Naive B cell (primary cell): Measurements from ENCODE around the gene RNASEH2B. TPM values are rescaled to one million over a fixed set of nuclear protein-coding genes. Genes with fewer than 3 reads are reported as not detected.

Source experiments
- ATAC-seq, 2 donors: fragments of 150-1000 bp; cut with Tn5 transposase; 2 replicates each; pipeline ENCODE4 v1.10.0; 2021; ENCODE audit warnings: low read depth in 2 of 2, mild to moderate bottlenecking in 2 of 2, moderate library complexity in 2 of 2
- DNase-seq: peaks from one replicate; pipeline ENCODE4 v3.0.0; 2022
- H3K27ac Mint-ChIP-seq, 6 donors: one replicate each; pipeline ENCODE4 v1.8.0; 2020 to 2022; ENCODE audit warnings: mild to moderate bottlenecking in 6 of 6, mixed read lengths in 6 of 6, moderate library complexity in 5 of 6, inconsistent platforms in 2 of 6
- H3K27me3 Mint-ChIP-seq, 3 donors: one replicate each; pipeline ENCODE4 v1.8.0; 2021 to 2022; ENCODE audit warnings: mixed read lengths in 3 of 3, mild to moderate bottlenecking in 1 of 3
- H3K36me3 Mint-ChIP-seq, 2 donors: one replicate each; pipeline ENCODE4 v1.8.0; 2020 to 2022; ENCODE audit warnings: mixed read lengths in 2 of 2, inconsistent platforms in 1 of 2, mild to moderate bottlenecking in 1 of 2
- H3K4me1 Mint-ChIP-seq, 3 donors: one replicate each; pipeline ENCODE4 v1.8.0; 2020 to 2022; ENCODE audit warnings: mixed read lengths in 3 of 3, inconsistent platforms in 1 of 3, mild to moderate bottlenecking in 1 of 3, moderate library complexity in 1 of 3
- H3K4me3 Mint-ChIP-seq, 8 donors: one replicate each; pipeline ENCODE4 v1.8.0; 2020 to 2022; ENCODE audit warnings: mild to moderate bottlenecking in 8 of 8, mixed read lengths in 8 of 8, moderate library complexity in 8 of 8, inconsistent platforms in 2 of 8
- H3K9me3 Mint-ChIP-seq, 7 donors: one replicate each; pipeline ENCODE4 v1.8.0; 2020 to 2022; ENCODE audit warnings: mixed read lengths in 7 of 7, mild to moderate bottlenecking in 5 of 7, inconsistent platforms in 2 of 7, moderate library complexity in 1 of 7
- polyA plus RNA-seq, 6 donors: library from polyadenylated mRNA; unstranded; fragments of 300-500 nt; fragmentation: Illumina TruSeq; gene quantifications; one replicate each; pipeline ENCODE4 v1.2.3, GENCODE V29; 2021; ENCODE audit warnings: low read depth in 6 of 6

RNASEH2B gene
- polyA plus RNA-seq, 6 donors from 2014 or later = 169 to 257 (median 216) TPM

DNA sequence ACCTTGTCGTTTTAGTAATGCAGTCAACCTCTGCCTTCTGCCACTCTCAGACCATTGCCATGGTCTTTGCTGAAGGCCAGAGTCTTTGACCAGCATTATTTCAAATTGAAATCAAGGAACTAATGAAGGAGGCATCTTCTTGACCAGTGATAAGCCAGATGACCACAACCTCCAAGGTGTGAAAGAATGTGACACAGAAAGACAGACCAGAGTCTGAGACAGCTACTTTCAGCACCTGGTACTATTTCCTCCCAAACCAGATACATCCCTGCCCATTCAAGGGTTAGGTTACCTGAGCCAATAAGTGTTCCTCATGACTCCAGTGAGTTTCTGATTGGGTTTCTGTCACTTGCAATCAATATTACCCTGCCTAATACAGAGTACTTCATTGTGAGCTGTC lies 20.3 kb upstream of the RNASEH2B start:
- H3K9me3 Mint-ChIP-seq = no peaks in the 10 kb centered on the region
- peaks cover 0 to 4% of the 10 kb centered on the region in 2 donors for H3K36me3 Mint-ChIP-seq
- H3K4me1 Mint-ChIP-seq = peaks cover 49 to 70% (median 56%) of the 10 kb centered on the region in 3 donors
- peak overlapping the region in 1 of 8 donors; percentile 53 for H3K4me3 Mint-ChIP-seq
- DNase-seq (no peak), ATAC-seq (no peak)
- peak overlapping the region in 2 of 6 donors; percentile 2 to 70 for H3K27ac Mint-ChIP-seq
- H3K27me3 Mint-ChIP-seq = no peaks in the 10 kb centered on the region

DNA sequence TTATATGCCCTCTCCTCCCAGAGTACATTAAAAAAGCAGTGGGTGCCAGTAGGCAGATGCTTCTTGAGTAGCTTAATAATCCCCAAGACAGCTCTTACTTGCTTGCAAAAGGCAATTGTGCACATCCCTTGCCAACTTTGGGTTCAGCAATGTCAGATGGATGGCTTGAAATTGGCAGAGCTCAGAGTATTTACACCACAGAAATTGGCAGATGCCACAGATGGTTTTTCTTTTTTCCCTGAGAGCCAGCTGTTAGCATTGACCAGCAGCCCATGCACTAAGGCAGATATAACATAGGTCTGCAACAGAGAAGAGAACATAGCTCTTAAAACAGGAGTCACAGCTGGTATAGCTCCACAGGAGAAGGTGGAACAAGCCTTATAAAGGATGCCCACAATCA lies 18.4 kb upstream of the RNASEH2B start:
- DNase-seq (no peak), ATAC-seq (no peak)
- peaks cover 0 to 3% (median 0%) of the 10 kb centered on the region in 7 donors for H3K9me3 Mint-ChIP-seq
- H3K4me1 Mint-ChIP-seq = peaks cover 50 to 74% (median 63%) of the 10 kb centered on the region in 3 donors
- H3K36me3 Mint-ChIP-seq = peaks cover 0 to 4% of the 10 kb centered on the region in 2 donors
- H3K27me3 Mint-ChIP-seq = no peaks in the 10 kb centered on the region
- H3K27ac Mint-ChIP-seq = peak overlapping the region; percentile 53 to 97 (median 89)
- peak overlapping the region in 6 of 8 donors; percentile 40 to 93 (median 82) for H3K4me3 Mint-ChIP-seq

DNA sequence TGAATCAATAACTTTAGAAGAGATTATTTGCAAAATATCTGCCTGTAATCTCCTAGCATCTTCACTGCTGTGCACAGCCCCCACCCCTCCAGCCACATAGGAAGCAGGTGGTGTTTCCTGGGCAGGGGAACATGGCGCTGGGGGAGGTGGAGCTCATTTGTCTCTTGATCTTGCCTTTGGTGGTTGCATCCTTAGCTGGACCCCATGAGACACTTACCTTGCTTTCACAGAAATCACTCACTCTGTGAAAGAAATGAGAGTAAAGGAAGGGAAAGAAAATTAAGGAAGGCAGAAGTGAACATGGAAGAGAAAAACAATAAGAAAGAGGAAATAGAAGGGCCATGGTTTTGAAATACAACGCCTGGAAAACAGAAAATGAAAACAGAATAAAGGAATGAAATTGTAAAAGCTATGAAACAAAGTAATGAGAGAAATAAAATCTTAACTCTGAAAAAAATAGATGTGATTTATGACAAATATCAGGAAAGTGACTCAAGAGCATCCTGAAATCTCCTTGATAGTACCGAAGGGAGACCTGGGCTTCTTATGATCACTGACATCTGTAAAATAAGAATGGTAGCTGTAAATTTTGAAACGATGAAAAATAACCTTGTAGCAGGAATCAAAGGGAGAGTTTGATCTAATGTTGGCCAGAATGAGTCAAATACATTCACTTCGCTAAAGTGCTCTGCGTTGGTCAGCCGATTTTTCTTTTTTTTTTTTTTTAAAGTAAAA lies 17.2 kb upstream of the RNASEH2B start:
- peaks cover 0 to 4% of the 10 kb centered on the region in 2 donors for H3K36me3 Mint-ChIP-seq
- H3K27me3 Mint-ChIP-seq = no peaks in the 10 kb centered on the region
- peak; percentile 60 for DNase-seq
- ATAC-seq = peak; percentile 80 to 83
- H3K27ac Mint-ChIP-seq = peak overlapping the region; percentile 88 to 97 (median 92)
- peak overlapping the region; percentile 69 to 93 (median 82) for H3K4me3 Mint-ChIP-seq
- peaks cover 39 to 71% (median 55%) of the 10 kb centered on the region in 3 donors for H3K4me1 Mint-ChIP-seq
- H3K9me3 Mint-ChIP-seq = peaks cover 0 to 3% (median 0%) of the 10 kb centered on the region in 7 donors

- no peaks in the 10 kb centered on the region for H3K27me3 Mint-ChIP-seq
- DNase-seq (peak; percentile 56), ATAC-seq (peak; percentile 67 to 68)
- peak overlapping the region; percentile 76 to 92 (median 90) for H3K27ac Mint-ChIP-seq
- H3K4me1 Mint-ChIP-seq = peaks cover 39 to 74% (median 58%) of the 10 kb centered on the region in 3 donors
- peaks cover 0 to 3% (median 0%) of the 10 kb centered on the region in 7 donors for H3K9me3 Mint-ChIP-seq
- peak overlapping the region; percentile 71 to 88 (median 78) for H3K4me3 Mint-ChIP-seq
- H3K36me3 Mint-ChIP-seq = peaks cover 0 to 4% of the 10 kb centered on the region in 2 donors
These were observed 16.3 kb upstream of the RNASEH2B start for GRCh38 chr13:50893211-50893852.

GRCh38 chr13:50894012-50894411 lies 15.6 kb upstream of the RNASEH2B start:
- H3K27ac Mint-ChIP-seq = peak overlapping the region in 4 of 6 donors; percentile 84 to 92 (median 89)
- peak overlapping the region in 3 of 8 donors; percentile 40 to 80 (median 79) for H3K4me3 Mint-ChIP-seq
- peaks cover 38 to 72% (median 59%) of the 10 kb centered on the region in 3 donors for H3K4me1 Mint-ChIP-seq
- peaks cover 0 to 3% (median 0%) of the 10 kb centered on the region in 7 donors for H3K9me3 Mint-ChIP-seq
- ATAC-seq (no peak), DNase-seq (no peak)
- no peaks in the 10 kb centered on the region for H3K27me3 Mint-ChIP-seq
- peaks cover 0 to 4% of the 10 kb centered on the region in 2 donors for H3K36me3 Mint-ChIP-seq

GRCh38 chr13:50894504-50894903 lies 15.1 kb upstream of the RNASEH2B start:
- ATAC-seq (no peak), DNase-seq (no peak)
- Mint-ChIP-seq H3K9me3 (peaks cover 0 to 3% (median 0%) of the 10 kb centered on the region in 7 donors), H3K4me1 (peaks cover 34 to 68% (median 57%) of the 10 kb centered on the region in 3 donors), H3K27me3 (no peaks in the 10 kb centered on the region), H3K36me3 (peaks cover 0 to 4% of the 10 kb centered on the region in 2 donors), H3K27ac (peak overlapping the region in 1 of 6 donors; percentile 89), H3K4me3 (peak overlapping the region in 3 of 8 donors; percentile 2 to 66 (median 18))

GRCh38 chr13:50898338-50898737 lies 11.3 kb upstream of the RNASEH2B start:
- Mint-ChIP-seq H3K9me3 (peaks cover 0 to 3% (median 0%) of the 10 kb centered on the region in 7 donors), H3K27ac (peak overlapping the region in 2 of 6 donors; percentile 65 to 71)

DNA sequence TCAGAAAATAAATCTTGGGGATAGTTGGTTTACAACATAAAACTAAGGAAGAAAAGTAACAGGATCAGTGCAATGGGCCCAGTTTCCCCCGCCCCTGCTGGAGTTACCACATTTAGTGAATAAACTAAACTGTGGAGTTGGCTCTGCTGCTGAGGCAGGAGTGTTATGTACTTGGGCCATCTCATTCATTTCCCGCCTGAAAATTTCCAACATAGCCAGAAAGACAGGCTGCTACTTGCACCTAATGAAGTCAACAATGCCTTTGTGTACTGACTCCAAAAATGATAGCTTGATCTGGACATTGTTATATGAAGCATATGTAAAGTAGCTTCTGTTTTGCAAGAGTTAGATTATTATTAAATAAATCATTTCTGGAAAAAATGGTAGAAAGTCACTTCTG lies 7.9 kb upstream of the RNASEH2B start:
- ATAC-seq (no peak), DNase-seq (no peak)
- H3K36me3 Mint-ChIP-seq = no peaks in the 10 kb centered on the region
- no peak overlapping the region for H3K4me3 Mint-ChIP-seq
- no peaks in the 10 kb centered on the region for H3K9me3 Mint-ChIP-seq
- no peaks in the 10 kb centered on the region for H3K27me3 Mint-ChIP-seq
- peaks cover 9 to 14% (median 14%) of the 10 kb centered on the region in 3 donors for H3K4me1 Mint-ChIP-seq
- H3K27ac Mint-ChIP-seq = no peak overlapping the region

More at GRCh38 chr13:50898338-50898737, 11.3 kb upstream of the RNASEH2B start:
- no peaks in the 10 kb centered on the region for H3K27me3 Mint-ChIP-seq
- ATAC-seq = peak; percentile 48 to 52
- H3K36me3 Mint-ChIP-seq = peaks cover 0 to 4% of the 10 kb centered on the region in 2 donors
- H3K4me3 Mint-ChIP-seq = no peak overlapping the region
- H3K4me1 Mint-ChIP-seq = peaks cover 18 to 36% (median 26%) of the 10 kb centered on the region in 3 donors
- DNase-seq = no peak

DNA sequence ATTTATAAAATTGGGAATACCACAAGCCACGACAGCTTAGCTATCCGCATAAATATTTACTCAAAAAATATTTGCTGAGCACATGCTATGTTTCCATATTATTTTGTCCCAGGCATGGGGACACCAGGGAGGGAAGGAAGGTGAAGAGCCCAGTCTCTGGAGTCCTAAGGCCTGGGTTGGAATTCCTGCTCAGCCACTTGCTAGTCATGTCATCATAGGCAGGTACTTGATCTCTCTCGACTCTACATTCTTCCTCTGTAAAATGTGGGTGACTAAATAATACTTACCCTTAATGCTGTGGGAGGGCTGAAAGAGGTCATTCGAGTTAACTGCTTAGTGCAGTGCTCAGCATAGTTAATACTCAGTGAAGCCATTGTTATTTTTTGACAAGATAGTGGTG lies 4.3 kb upstream of the RNASEH2B start:
- no peaks in the 10 kb centered on the region for H3K36me3 Mint-ChIP-seq
- H3K4me1 Mint-ChIP-seq = peaks cover 8 to 20% (median 17%) of the 10 kb centered on the region in 3 donors
- no peaks in the 10 kb centered on the region for H3K27me3 Mint-ChIP-seq
- no peaks in the 10 kb centered on the region for H3K9me3 Mint-ChIP-seq
- DNase-seq (no peak), ATAC-seq (no peak)
- H3K27ac Mint-ChIP-seq = no peak overlapping the region
- H3K4me3 Mint-ChIP-seq = peak overlapping the region in 1 of 8 donors; percentile 60

GRCh38 chr13:50907781-50908180 lies 1.8 kb upstream of the RNASEH2B start:
- Mint-ChIP-seq H3K9me3 (no peaks in the 10 kb centered on the region), H3K4me3 (peak overlapping the region in 5 of 8 donors; percentile 52 to 95 (median 84)), H3K27ac (peak overlapping the region in 5 of 6 donors; percentile 35 to 97 (median 92)), H3K4me1 (peaks cover 29 to 37% (median 30%) of the 10 kb centered on the region in 3 donors), H3K27me3 (no peaks in the 10 kb centered on the region), H3K36me3 (no peaks in the 10 kb centered on the region)
- DNase-seq (no peak), ATAC-seq (no peak)

DNA sequence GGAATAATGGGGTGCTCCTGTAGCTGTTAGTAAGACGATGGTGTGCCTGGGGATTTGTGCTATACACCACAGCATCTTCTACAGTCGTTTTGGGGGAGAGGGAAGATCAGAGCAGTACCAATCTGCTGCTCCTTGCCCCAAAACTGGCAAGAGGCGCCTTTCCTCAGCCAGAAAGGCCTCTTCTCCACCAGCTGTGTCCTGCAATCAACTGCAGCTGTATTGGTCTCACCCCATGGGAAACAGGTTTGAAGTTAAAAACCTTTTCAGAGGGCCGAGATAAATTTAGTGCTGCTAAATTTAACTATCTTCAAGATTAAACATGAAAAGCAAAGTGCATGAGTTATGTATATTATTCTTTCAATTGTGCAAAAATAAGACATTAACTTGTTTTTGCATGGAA lies 1.2 kb upstream of the RNASEH2B start:
- ATAC-seq (no peak), DNase-seq (no peak)
- Mint-ChIP-seq H3K9me3 (no peaks in the 10 kb centered on the region), H3K4me3 (peak overlapping the region in 7 of 8 donors; percentile 52 to 97 (median 94)), H3K36me3 (no peaks in the 10 kb centered on the region), H3K27me3 (no peaks in the 10 kb centered on the region), H3K4me1 (peaks cover 29 to 41% (median 30%) of the 10 kb centered on the region in 3 donors), H3K27ac (peak overlapping the region in 4 of 6 donors; percentile 71 to 97 (median 94))

GRCh38 chr13:50910485-50910805 lies 854 bp downstream of the RNASEH2B start:
- ATAC-seq (no peak), DNase-seq (no peak)
- H3K36me3 Mint-ChIP-seq = no peaks in the 10 kb centered on the region
- peaks cover 41 to 59% (median 43%) of the 10 kb centered on the region in 3 donors for H3K4me1 Mint-ChIP-seq
- H3K27ac Mint-ChIP-seq = peak overlapping the region; percentile 94 to 97 (median 96)
- no peaks in the 10 kb centered on the region for H3K9me3 Mint-ChIP-seq
- no peaks in the 10 kb centered on the region for H3K27me3 Mint-ChIP-seq
- peak overlapping the region; percentile 92 to 97 (median 95) for H3K4me3 Mint-ChIP-seq

DNA sequence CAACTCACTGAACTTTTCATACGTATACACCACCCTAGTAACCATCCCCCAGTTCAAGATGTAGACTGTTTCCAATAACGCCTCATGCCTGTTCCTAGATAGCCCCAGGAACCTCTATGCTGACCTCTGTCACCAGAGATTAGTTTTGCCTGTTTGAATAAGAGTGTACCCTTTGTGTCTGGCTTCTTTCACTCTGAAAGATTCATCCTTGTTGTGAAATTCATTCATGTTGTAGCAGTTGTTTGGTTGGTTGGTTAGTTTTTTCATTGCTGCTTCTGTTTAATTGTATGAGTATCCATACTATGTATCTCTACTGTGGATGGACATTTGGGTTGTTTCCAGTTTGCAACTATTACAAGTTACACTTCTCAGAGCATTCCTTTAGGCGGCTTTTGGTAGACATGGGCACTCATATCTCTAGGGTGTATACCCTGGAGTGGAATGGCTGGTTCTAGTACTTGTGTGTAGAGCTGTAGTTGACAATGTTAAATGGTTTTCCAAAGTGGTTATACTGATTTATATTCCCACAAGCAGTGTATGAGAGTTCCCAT lies 1.6 kb downstream of the RNASEH2B start:
- no peaks in the 10 kb centered on the region for H3K36me3 Mint-ChIP-seq
- DNase-seq (no peak), ATAC-seq (no peak)
- peak overlapping the region; percentile 28 to 97 (median 96) for H3K27ac Mint-ChIP-seq
- H3K9me3 Mint-ChIP-seq = no peaks in the 10 kb centered on the region
- peaks cover 45 to 66% (median 50%) of the 10 kb centered on the region in 3 donors for H3K4me1 Mint-ChIP-seq
- peak overlapping the region; percentile 92 to 97 (median 95) for H3K4me3 Mint-ChIP-seq
- no peaks in the 10 kb centered on the region for H3K27me3 Mint-ChIP-seq
